Adrenal gland (tissue), 12 donors: ENCODE data around the gene ASH1L. TPM values are rescaled to one million over a fixed set of nuclear protein-coding genes. Genes with fewer than 3 reads are reported as not detected.

Experiments
- DNase-seq, 7 donors: peaks; one replicate each; pipeline ENCODE4 v3.0.0-alpha.2; 2019 to 2020
- H3K27ac ChIP-seq, 5 donors: fragments of 200-600 bp; sonication (generic) in 4 of 5; 1 replicate in 3 of 5; 2 replicates in 2 of 5; pipeline versions ENCODE4 v1.5.1 to v1.8.0; 2016 to 2020; ENCODE audit warnings: mild to moderate bottlenecking in 1 of 5
- H3K27me3 ChIP-seq: fragments of 200-600 bp; 2 replicates; pipeline ENCODE4 v1.8.0; 2021
- H3K36me3 ChIP-seq, 2 donors: fragments of 200-600 bp; replicated peaks in 1 of 2; 1 replicate in 1 of 2; 2 replicates in 1 of 2; pipeline versions ENCODE4 v1.5.1 to v1.8.0; 2018 to 2022
- H3K4me1 ChIP-seq, 2 donors: fragments of 200-600 bp; replicated peaks in 1 of 2; 1 replicate in 1 of 2; 2 replicates in 1 of 2; pipeline versions ENCODE4 v1.5.1 to v1.8.0; 2018 to 2021
- H3K4me3 ChIP-seq, 4 donors: fragments of 200-600 bp; sonication (generic) in 3 of 4; one replicate each; pipeline ENCODE4 v1.5.1; 2016 to 2018
- H3K9me3 ChIP-seq, 3 donors: fragments of 200-600 bp; sonication (generic) in 1 of 3; replicated peaks in 1 of 3; 1 replicate in 2 of 3; 2 replicates in 1 of 3; pipeline versions ENCODE4 v1.5.1 to v1.8.0; 2016 to 2021
- CTCF ChIP-seq, 6 experiments: fragments of 450-650 bp in 4 of 6; fragments of 200-600 bp in 2 of 6; sonication (generic) in 1 of 6; IDR thresholded peaks; 1 replicate in 5 of 6; 2 replicates in 1 of 6; pipeline versions ENCODE4 v1.5.1 to v1.8.0; 2016 to 2021; ENCODE audit warnings: antibody characterized with exemption in 6 of 6, mild to moderate bottlenecking in 2 of 6, moderate library complexity in 1 of 6
- POLR2A ChIP-seq, 2 donors: fragments of 450-650 bp; IDR thresholded peaks; one replicate each; pipeline ENCODE4 v1.6.1; 2017; ENCODE audit warnings: antibody characterized with exemption in 2 of 2, mild to moderate bottlenecking in 2 of 2, moderate library complexity in 1 of 2
- WGBS, 4 donors: extraction: QIAGEN DNeasy Blood & Tissue Kit in 2 of 4; methylation state at CpG; one replicate each; pipeline versions ENCODE4 v1.1.5 to v1.1.7; 2013 to 2017; 5-methylcytosine and 5-hydroxymethylcytosine counted together
- intact Hi-C, 2 donors: fragments of 100-400 bp; cut with DNase I; formaldehyde crosslinking; loops; one replicate each; pipeline versions ENCODE4 v1.14.1 to v1.15.0; 2022 to 2023
- polyA plus RNA-seq, 3 donors: library from polyadenylated mRNA; stranded (reverse); fragments of 200-250 nt in 2 of 3; fragments of 350-450 nt in 1 of 3; fragmentation: Illumina TruSeq in 1 of 3; extraction: RNeasy Lipid Tissue Mini Kit (QIAGEN cat#74804) in 1 of 3; gene quantifications; one replicate each; pipeline ENCODE4 v1.2.3, GENCODE V29; 2013 to 2014
- total RNA-seq, 9 donors: library from RNA; depleted of rRNA in 4 of 9; stranded (reverse); fragments of >200 nt in 4 of 9; fragments of 120-200 nt in 1 of 9; fragmentation: NEBNext Ultra II Directional in 1 of 9; extraction: Animal tissue kit (Norgen Biotek cat#: 25700) in 1 of 9; gene quantifications; one replicate each; pipeline versions ENCODE4 v1.1.0 to v1.2.4, GENCODE V29; 2013 to 2023
- donor health status: healthy with polysubstance abuse.
- donor health status: Bipolar disorder and iron deficiency.
- donor health status: DM: yes; HTN: yes; CAD: no.
- donor health status: DM: no; HTN: no; CAD: no.
- donor health status: DM: no; HTN: no; CAD: no.
- donor health status: DM: yes; HTN: yes; CAD: no.

The ASH1L gene
- total and polyA plus RNA-seq, 12 donors = 3.7 to 59.3 (median 41.8) TPM

- DNase-seq = peak in 5 of 7 donors; percentile 31 to 68 (median 57)
- 85 to 90% (median 89%) methylated on average over 4 of the region's 4 CpGs for WGBS, 4 donors
- Histone ChIP-seq H3K27me3 (no peaks in the 10 kb centered on the region), H3K4me1 (peaks cover 0 to 14% of the 10 kb centered on the region in 2 donors), H3K27ac (no peak overlapping the region), H3K36me3 (peaks cover 0 to 12% of the 10 kb centered on the region in 2 donors), H3K9me3 (no peaks in the 10 kb centered on the region), H3K4me3 (no peak overlapping the region)
- intact Hi-C loops = no loop called here
- TF ChIP-seq POLR2A (IDR thresholded peaks at IDR 0.05) = no peak
- no peak for TF ChIP-seq CTCF (IDR thresholded peaks at IDR 0.05)
Measured at GRCh38 chr1:155485222-155485621, 77.4 kb downstream of the ASH1L start.

- Histone ChIP-seq H3K9me3 (no peaks in the 10 kb centered on the region), H3K27ac (no peak overlapping the region), H3K4me3 (no peak overlapping the region), H3K4me1 (peaks cover 0 to 14% of the 10 kb centered on the region in 2 donors), H3K36me3 (peaks cover 0 to 12% of the 10 kb centered on the region in 2 donors), H3K27me3 (no peaks in the 10 kb centered on the region)
- no peak for DNase-seq
- intact Hi-C loops = no loop called here
- TF ChIP-seq POLR2A (IDR thresholded peaks at IDR 0.05) (no peak), CTCF (IDR thresholded peaks at IDR 0.05) (no peak)
- 73 to 86% (median 78%) methylated on average over 2 of the region's 2 CpGs for WGBS, 4 donors
Measured at GRCh38 chr1:155481741-155482241, 80.8 kb downstream of the ASH1L start.

GRCh38 chr1:155479205-155479604 is 83.4 kb downstream of the ASH1L start:
- DNase-seq = no peak
- Histone ChIP-seq H3K27me3 (no peaks in the 10 kb centered on the region), H3K27ac (no peak overlapping the region), H3K9me3 (no peaks in the 10 kb centered on the region), H3K4me3 (no peak overlapping the region), H3K4me1 (peaks cover 5 to 9% of the 10 kb centered on the region in 2 donors), H3K36me3 (peaks cover 0 to 12% of the 10 kb centered on the region in 2 donors)
- WGBS, 4 donors = 68 to 84% (median 76%) methylated on average over 2 of the region's 2 CpGs
- intact Hi-C loops = no loop called here
- no peak for TF ChIP-seq CTCF (IDR thresholded peaks at IDR 0.05)
- TF ChIP-seq POLR2A (IDR thresholded peaks at IDR 0.05) = no peak

GRCh38 chr1:155478270-155478852 is 84.2 kb downstream of the ASH1L start:
- Histone ChIP-seq H3K9me3 (no peaks in the 10 kb centered on the region), H3K36me3 (peaks cover 0 to 12% of the 10 kb centered on the region in 2 donors), H3K27ac (no peak overlapping the region), H3K4me3 (no peak overlapping the region), H3K27me3 (no peaks in the 10 kb centered on the region), H3K4me1 (peaks cover 13 to 18% of the 10 kb centered on the region in 2 donors)
- TF ChIP-seq POLR2A (IDR thresholded peaks at IDR 0.05) (no peak), CTCF (IDR thresholded peaks at IDR 0.05) (no peak)
- intact Hi-C loops = no loop called here
- DNase-seq = no peak
- WGBS, 4 donors = 94 to 99% (median 97%) methylated on average over 8 of the region's 8 CpGs
